HepG2 (cell line): ENCODE data around the gene RPL4. TPM values are rescaled to one million over a fixed set of nuclear protein-coding genes. Genes with fewer than 3 reads are reported as not detected.

Source experiments
- AGO2 ChIP-seq: fragments of 200-400 bp; formaldehyde crosslinking; optimal IDR thresholded peaks from 2 replicates; pipeline ENCODE3; 2017; ENCODE audit warnings: mild to moderate bottlenecking, low read depth, low read length, moderate library complexity
- CAMTA2 ChIP-seq: sonication (generic); formaldehyde crosslinking; IDR thresholded peaks from 2 replicates; pipeline ENCODE4 v1.4.0; 2020; ENCODE audit warnings: mild to moderate bottlenecking, missing genetic modification reagents, borderline replicate concordance
- CCAR2 ChIP-seq: fragments of 200-400 bp; formaldehyde crosslinking; optimal IDR thresholded peaks from 2 replicates; pipeline ENCODE3; 2018; ENCODE audit warnings: low read depth, mild to moderate bottlenecking, low read length, moderate library complexity
- CENPT ChIP-seq: sonication (generic); formaldehyde crosslinking; IDR thresholded peaks from 2 replicates; pipeline ENCODE4 v1.8.0; 2022; ENCODE audit warnings: low read depth, mild to moderate bottlenecking, moderate library complexity, missing genetic modification reagents
- CREM ChIP-seq, 2 experiments: sonication (generic) in 1 of 2; formaldehyde crosslinking in 1 of 2; IDR thresholded peaks; 2 replicates each; pipeline versions ENCODE4 v1.4.0 to v1.6.1; 2016 to 2020; ENCODE audit warnings: antibody characterized with exemption in 1 of 2, mild to moderate bottlenecking in 1 of 2, missing genetic modification reagents in 1 of 2
- ELF3 ChIP-seq: IDR thresholded peaks from 2 replicates; pipeline ENCODE4 v1.6.1; 2016; ENCODE audit warnings: missing genetic modification reagents, missing compliant biosample characterization
- GFI1 ChIP-seq: sonication (generic); formaldehyde crosslinking; IDR thresholded peaks from 2 replicates; pipeline ENCODE4 v1.5.0; 2020; ENCODE audit warnings: missing genetic modification reagents, mild to moderate bottlenecking, borderline replicate concordance
- HINFP ChIP-seq: sonication (generic); formaldehyde crosslinking; IDR thresholded peaks from 2 replicates; pipeline ENCODE4 v1.4.0; 2020; ENCODE audit warnings: low read depth, mild to moderate bottlenecking, missing genetic modification reagents
- KDM6A ChIP-seq: IDR thresholded peaks from 2 replicates; pipeline ENCODE4 v1.6.1; 2016; ENCODE audit warnings: low read depth
- NFYB ChIP-seq: sonication (generic); formaldehyde crosslinking; IDR thresholded peaks from 2 replicates; pipeline ENCODE4 v1.4.0; 2020; ENCODE audit warnings: missing genetic modification reagents
- PBX2 ChIP-seq: IDR thresholded peaks from 2 replicates; pipeline ENCODE4 v1.6.1; 2016; ENCODE audit warnings: control low read depth
- PHB2 ChIP-seq: fragments of 450-650 bp; IDR thresholded peaks from 2 replicates; pipeline ENCODE4 v1.6.1; 2018; ENCODE audit not compliant: partially characterized antibody
- RBM22 ChIP-seq: fragments of 200-400 bp; formaldehyde crosslinking; optimal IDR thresholded peaks from 2 replicates; pipeline ENCODE3; 2017; ENCODE audit warnings: mild to moderate bottlenecking, low read length, moderate library complexity
- SALL1 ChIP-seq: sonication (generic); formaldehyde crosslinking; IDR thresholded peaks from 2 replicates; pipeline ENCODE4 v1.8.0; 2022; ENCODE audit warnings: mild to moderate bottlenecking, missing genetic modification reagents
- SNRNP70 ChIP-seq: fragments of 200-400 bp; formaldehyde crosslinking; IDR thresholded peaks from 2 replicates; pipeline ENCODE4 v1.6.1; 2017; ENCODE audit warnings: mild to moderate bottlenecking, low read depth, low read length, moderate library complexity
- THAP8 ChIP-seq: sonication (generic); formaldehyde crosslinking; IDR thresholded peaks from 2 replicates; pipeline ENCODE4 v1.5.1; 2020; ENCODE audit warnings: missing genetic modification reagents, mild to moderate bottlenecking, borderline replicate concordance
- THRA ChIP-seq: sonication (generic); formaldehyde crosslinking; IDR thresholded peaks from 2 replicates; pipeline ENCODE4 v1.4.0; 2020; ENCODE audit warnings: missing genetic modification reagents, borderline replicate concordance
- ZBTB34 ChIP-seq: sonication (generic); formaldehyde crosslinking; IDR thresholded peaks from 2 replicates; pipeline ENCODE4 v1.8.0; 2022; ENCODE audit warnings: mild to moderate bottlenecking, missing genetic modification reagents
- ZFP1 ChIP-seq: IDR thresholded peaks from 2 replicates; pipeline ENCODE4 v1.6.1; 2016
- ZNF558 ChIP-seq: sonication (generic); formaldehyde crosslinking; IDR thresholded peaks from 2 replicates; pipeline ENCODE4 v1.9.0; 2022; ENCODE audit warnings: mild to moderate bottlenecking, missing genetic modification reagents, borderline replicate concordance
- ZNF670 ChIP-seq: sonication (generic); formaldehyde crosslinking; IDR thresholded peaks from 2 replicates; pipeline ENCODE4 v1.8.0; 2022; ENCODE audit warnings: mild to moderate bottlenecking, missing genetic modification reagents, borderline replicate concordance
- ZNF720 ChIP-seq: sonication (generic); formaldehyde crosslinking; IDR thresholded peaks from 2 replicates; pipeline ENCODE4 v1.4.0; 2020; ENCODE audit warnings: missing genetic modification reagents
- ZNF773 ChIP-seq: sonication (generic); formaldehyde crosslinking; IDR thresholded peaks from 2 replicates; pipeline ENCODE4 v1.4.0; 2020; ENCODE audit warnings: missing genetic modification reagents, borderline replicate concordance
- polyA plus RNA-seq, 8 experiments: library from polyadenylated mRNA; depleted of rRNA in 3 of 8; stranded (reverse) in 7 of 8; unstranded in 1 of 8; fragments of >200 nt; fragmentation: Illumina TruSeq in 4 of 8; extraction: Trizol in 4 of 8; gene quantifications; 2 replicates each; pipeline versions ENCODE4 v1.2.1 to v1.2.3, GENCODE V29; 2011 to 2016; ENCODE audit warnings: low read depth in 4 of 8, missing spikeins in 1 of 8, mixed read lengths in 1 of 8; ENCODE audit not compliant: insufficient read depth in 1 of 8
- total RNA-seq, 5 experiments: library from RNA; depleted of rRNA; stranded (reverse); fragments of >200 nt; fragmentation: Illumina TruSeq; extraction: Trizol; gene quantifications; 2 replicates each; pipeline ENCODE4 v1.2.3, GENCODE V29; 2016; ENCODE audit warnings: low read depth in 1 of 5

RPL4 gene
- total and polyA plus RNA-seq, 2 of the 13 experiments (the other 11 are each of a cell fraction or from before 2014, with no cell fraction given): 3,630 to 3,960 TPM

GRCh38 chr15:66497502-66498455 lies 6.9 kb downstream of the RPL4 start, which contains the start of gene SNAPC5 (continued):
- no peak for TF ChIP-seq ZNF773 (CRISPR knock-in tag)
- peak; percentile 88 for TF ChIP-seq ELF3 (CRISPR knock-in tag)
- 0 out of 2 replicates have a peak, but pooled peaks have one; percentile 66 for TF ChIP-seq ZNF670 (CRISPR knock-in tag)
- 0 out of 2 replicates have a peak, but pooled peaks have one; percentile 52 for TF ChIP-seq ZFP1 (CRISPR knock-in tag)
- no peak for TF ChIP-seq CAMTA2 (CRISPR knock-in tag)
- TF ChIP-seq ZBTB34 (CRISPR knock-in tag): 0 out of 2 replicates have a peak, but pooled peaks have one; percentile 71
- TF ChIP-seq KDM6A (CRISPR knock-in tag): no peak; the same call in 1 of the 2 replicates
- TF ChIP-seq GFI1 (CRISPR knock-in tag): peak; percentile 38; the same call in 1 of the 2 replicates
- TF ChIP-seq AGO2: peak; percentile 100
- peak; percentile 97 for TF ChIP-seq CREM (IDR thresholded peaks at IDR 0.05)
- peak; percentile 69 for TF ChIP-seq CREM (CRISPR knock-in tag; IDR thresholded peaks at IDR 0.05)
- TF ChIP-seq SALL1 (CRISPR knock-in tag): peak; percentile 71
- TF ChIP-seq HINFP (CRISPR knock-in tag): no peak
- no peak for TF ChIP-seq PBX2
- TF ChIP-seq SNRNP70: no peak
- no peak for TF ChIP-seq THAP8 (CRISPR knock-in tag)
- TF ChIP-seq CENPT (CRISPR knock-in tag): 0 out of 2 replicates have a peak, but pooled peaks have one; percentile 61
- no peak for TF ChIP-seq CCAR2
- TF ChIP-seq NFYB (CRISPR knock-in tag): no peak
- TF ChIP-seq RBM22: peak; percentile 100
- TF ChIP-seq PHB2: no peak
- peak; percentile 33; the same call in 1 of the 2 replicates for TF ChIP-seq ZNF558 (CRISPR knock-in tag)
- no peak for TF ChIP-seq ZNF720 (CRISPR knock-in tag)
- TF ChIP-seq THRA (CRISPR knock-in tag): peak; percentile 45; the same call in 1 of the 2 replicates
